Hippocampal formation (tissue), 2 donors: Measurements from ENCODE around the gene SCT.

Source experiments
- DNase-seq, 2 donors: peaks; one replicate each; lab custom pipeline; 2025; lab: John Stamatoyannopoulos, UW

Gene SCT

DNA sequence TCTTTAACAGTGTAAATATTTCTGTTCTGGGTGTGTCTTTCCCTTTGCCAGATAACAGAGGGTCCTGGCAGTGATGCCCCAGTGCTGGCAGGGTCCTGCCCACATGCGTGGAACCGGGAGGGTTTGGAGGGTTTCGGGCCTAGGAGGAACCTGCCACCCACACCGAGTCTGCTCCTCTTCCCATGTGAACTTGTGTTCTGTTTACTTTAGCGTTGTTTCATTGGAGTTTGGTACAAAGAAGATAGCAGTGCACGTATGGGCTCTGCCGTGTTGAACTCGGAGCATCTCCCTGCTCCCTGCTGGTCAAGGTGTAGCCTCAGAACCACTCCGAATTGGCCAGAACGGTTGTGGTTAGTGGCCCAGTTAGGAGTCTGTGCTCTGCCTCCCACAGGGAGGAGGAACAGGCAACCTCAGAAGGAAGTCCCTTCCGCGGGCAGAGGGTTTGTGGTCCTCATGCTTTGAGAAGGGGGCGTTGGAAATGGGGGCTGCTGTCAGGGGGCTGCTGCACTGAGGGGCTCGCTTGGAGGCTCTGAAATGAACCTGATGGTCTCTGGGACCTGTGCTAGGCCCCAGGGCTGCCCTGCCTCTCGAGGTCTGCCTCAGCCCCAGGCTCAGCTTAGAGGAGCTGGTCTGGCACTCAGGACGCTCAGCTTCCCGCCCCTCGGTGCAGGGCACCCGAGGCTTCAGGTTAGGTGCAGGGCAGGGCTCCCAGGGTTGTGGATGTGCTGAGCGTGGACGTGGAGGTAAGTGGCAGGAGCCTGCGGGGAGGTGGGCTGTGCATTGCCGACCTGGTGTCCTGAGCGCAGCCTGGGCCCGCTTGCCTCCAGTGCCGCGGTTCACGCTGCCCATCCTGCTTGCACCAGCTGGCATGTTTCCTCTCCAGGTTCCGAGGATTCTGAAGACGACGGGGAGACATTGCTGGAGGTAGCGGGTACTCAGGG lies 40.3 kb downstream of the SCT start:
- DNase-seq: no peak

DNA sequence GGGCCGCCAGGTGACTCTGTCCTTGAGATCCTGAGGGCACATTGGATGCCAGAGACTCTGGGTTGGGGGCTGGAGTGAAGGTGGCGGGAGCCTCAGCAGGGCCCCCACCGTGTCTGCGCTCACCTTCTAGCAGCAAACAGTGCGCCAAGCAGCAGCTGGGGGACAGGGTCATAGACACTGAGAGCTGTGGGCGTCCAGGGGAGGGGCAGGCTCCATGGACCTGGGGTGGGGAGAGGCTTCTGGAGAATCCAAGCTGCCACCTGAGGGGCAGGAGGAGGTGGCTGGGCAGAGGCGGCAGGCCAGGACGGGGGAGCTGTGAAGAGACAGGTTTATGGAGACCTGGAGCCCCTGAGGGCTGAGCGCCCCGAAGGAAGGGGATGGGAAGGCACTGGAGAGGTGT lies 42.7 kb downstream of the SCT start:
- DNase-seq: no peak

DNA sequence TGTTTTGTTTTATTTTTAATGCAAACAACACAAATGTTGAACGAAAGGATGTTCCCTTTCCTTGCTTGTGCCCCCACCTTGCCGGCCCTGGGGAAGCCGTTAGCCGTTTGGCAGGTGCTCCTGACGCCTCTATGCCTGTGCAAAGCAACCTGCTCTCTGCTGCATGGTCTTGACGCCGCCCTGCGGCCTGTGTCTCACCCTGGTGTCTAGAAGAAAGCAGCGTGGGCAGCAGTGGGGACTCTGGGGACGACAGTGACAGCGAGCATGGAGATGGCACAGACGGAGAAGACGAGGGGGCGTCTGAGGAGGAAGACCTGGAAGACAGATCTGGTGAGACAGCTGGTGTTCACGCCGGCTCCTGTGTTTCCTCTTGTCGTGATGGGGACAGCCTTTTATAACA lies 45.2 kb downstream of the SCT start:
- DNase-seq: peak in 1 of 2 donors; percentile 16

DNA sequence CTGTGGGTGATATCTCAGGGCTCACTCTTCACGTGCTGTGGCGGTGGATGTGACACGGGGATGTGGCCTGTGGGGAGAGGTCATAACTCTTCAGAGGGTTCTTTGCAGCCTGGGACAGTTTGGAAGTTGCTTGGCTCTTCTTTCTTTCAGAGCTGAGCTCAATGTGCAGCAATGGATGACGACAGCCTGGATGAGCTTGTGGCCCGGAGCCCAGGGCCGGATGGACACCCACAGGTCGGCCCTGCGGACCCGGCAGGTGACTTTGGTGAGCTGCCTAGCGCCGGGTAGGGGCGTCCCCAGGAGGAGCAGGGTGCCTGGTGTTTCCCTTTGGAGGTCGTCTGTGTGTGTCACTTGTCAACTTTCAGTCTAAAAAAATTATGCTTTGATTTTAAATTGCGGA lies 45.6 kb downstream of the SCT start:
- no peak for DNase-seq

DNA sequence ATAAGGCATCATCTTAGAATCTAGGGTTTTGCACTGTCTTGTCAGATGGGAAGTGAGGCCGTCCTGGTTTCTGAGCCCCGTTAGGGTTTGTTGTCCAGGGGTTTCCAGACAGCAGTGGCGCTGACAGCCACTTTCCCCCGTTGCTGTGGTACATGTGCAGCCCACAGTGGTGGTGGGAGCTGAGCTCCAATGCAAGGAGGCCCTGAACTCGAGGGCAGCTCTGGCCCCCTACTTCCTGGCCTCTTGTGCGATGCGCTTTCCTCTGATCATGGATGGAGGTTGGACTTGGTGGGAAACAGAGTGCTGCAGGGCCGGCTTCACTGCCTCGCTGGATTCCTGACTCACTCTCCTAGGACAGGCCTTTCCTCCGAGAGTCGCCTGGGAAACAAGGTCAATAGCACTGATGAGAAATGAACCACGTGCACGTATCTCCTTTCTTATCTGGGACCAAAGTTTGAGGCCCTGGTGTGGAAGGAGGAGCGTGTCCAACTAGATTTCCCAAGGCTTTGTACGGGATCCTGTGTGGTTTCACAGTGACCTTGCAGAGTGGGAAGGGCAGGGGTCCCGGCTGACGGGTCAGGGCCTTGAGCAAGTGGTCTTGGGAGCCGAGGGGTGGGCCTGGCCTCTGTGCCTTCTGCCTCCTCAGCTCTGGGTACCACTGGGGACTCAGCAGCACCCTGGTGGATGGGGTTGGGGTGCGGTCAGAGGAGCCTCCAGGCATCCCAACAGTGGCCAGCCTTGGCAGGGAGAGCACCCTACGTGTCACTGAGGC lies 47.0 kb downstream of the SCT start:
- DNase-seq: no peak

DNA sequence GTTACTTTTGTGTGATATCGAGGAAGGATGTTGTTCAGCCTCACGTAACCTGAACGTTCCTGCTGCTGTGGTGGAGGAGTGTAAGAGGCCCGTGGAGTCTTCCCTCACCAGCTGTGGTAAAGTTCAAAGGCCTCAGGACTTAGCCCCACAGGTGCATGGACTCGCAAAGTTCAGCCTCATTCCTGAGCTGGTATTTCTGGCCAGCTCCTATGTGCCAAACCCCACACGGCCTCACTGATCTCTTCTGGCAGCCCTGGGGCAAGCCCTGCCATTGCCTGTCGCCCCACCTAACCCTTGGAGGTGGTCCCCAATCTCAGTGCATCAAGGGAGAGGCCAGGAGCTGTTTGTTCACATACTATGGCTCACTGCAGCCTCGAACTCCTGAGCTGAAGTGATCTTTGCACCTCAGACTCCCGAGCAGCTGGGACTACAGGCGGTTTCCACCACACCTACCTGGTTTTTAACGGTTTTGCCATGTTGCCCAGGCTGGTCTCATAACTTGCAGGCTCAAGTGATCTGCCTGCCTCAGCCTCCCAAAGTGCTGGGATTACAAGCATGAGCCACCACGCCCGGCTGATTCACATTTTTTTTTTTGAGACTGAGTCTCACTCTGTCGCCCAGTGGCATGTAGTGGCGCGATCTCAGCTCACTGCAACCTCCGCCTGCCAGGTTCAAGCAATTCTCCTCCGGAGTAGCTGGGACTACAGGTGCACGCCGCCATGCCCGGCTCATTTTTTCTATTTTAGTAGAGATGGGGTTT lies 48.5 kb downstream of the SCT start:
- DNase-seq: no peak

DNA sequence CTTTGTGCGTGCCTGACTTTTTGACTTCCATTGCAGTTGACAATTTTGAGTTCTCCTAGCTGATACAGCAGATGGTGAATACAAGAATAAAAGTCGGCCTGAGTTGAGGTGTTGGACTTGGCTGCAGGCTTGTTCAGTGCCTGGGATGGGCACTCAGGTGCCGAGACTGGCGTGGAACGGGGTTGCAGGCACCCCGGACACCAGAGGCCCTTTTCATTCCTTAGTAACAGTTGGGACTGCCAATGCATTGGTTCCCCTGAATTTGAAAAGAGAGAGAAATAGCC lies 49.4 kb downstream of the SCT start:
- no peak for DNase-seq

DNA sequence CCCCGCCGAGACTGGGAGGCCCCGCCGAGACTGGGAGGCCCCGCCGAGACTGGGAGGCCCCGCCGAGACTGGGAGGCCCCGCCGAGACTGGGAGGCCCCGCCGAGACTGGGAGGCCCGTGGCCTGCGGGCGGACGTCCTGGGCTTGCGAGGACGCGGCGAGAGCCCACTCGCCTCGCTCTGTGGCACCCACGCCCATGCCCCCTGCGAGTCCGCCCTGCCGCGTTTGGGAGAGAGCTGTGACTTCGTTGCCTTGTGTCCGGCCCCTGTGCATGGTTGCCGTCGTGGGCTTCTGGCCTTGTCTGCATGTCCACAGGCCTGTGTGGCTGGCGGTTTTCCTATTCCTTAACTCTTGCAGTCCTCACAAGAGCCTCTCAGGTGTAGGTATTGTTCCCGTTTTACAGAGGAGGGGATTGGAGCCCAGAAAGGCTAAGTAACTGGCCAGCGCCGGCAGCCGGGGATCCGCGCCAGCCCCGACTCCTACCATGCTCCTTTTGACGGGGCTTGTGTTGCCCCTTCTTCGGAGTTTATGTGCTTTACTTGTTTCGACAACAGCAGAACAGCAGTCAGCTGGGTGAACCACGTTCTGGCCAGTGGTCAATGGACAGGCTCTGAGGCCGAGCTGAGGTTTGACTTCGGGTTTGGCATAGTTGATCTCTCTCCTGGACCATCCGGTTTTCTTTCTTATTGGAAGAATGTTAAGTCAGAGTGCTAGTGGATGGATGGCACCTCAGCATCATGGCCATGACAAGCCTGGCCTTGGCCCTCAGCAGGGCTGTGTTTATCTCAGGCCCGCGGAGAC lies 50.0 kb downstream of the SCT start:
- no peak for DNase-seq
